Mesothelial cell of epicardium (in vitro differentiated cells): Measurements from ENCODE around the gene SHISA6. TPM values are rescaled to one million over a fixed set of nuclear protein-coding genes. Genes with fewer than 3 reads are reported as not detected.

Source experiments
- DNase-seq, 2 experiments: peaks; one replicate each; pipeline ENCODE4 v3.0.0; 2021; ENCODE audit warnings: low spot score in 2 of 2; ENCODE audit not compliant: unreplicated experiment in 2 of 2
- H3K27ac Mint-ChIP-seq: 2 replicates; pipeline ENCODE4 v1.8.0; 2021; ENCODE audit warnings: mixed read lengths
- H3K27me3 Mint-ChIP-seq: 2 replicates; pipeline ENCODE4 v1.8.0; 2021; ENCODE audit warnings: low read depth, mixed read lengths
- H3K36me3 Mint-ChIP-seq: 2 replicates; pipeline ENCODE4 v1.8.0; 2021; ENCODE audit warnings: mixed read lengths
- H3K4me1 Mint-ChIP-seq: 2 replicates; pipeline ENCODE4 v1.8.0; 2021; ENCODE audit warnings: mixed read lengths
- H3K4me3 Mint-ChIP-seq: 2 replicates; pipeline ENCODE4 v1.8.0; 2021; ENCODE audit warnings: mild to moderate bottlenecking, moderate library complexity, mixed read lengths
- H3K9me3 Mint-ChIP-seq: 2 replicates; pipeline ENCODE4 v1.8.0; 2021; ENCODE audit warnings: mixed read lengths
- total RNA-seq: library from RNA; stranded (reverse); gene quantifications from 3 replicates; pipeline ENCODE4 v1.2.1, GENCODE V29; 2021
- TF ChIP-seq, protein P1 (sequence below): fragments of 200-600 bp; sonication (generic); IDR thresholded peaks from one replicate; pipeline ENCODE4 v1.5.0; 2021; ENCODE audit warnings: antibody characterized with exemption; ENCODE audit not compliant: unreplicated experiment

The SHISA6 gene
- total RNA-seq, 1 donor from 2014 or later = not detected

GRCh38 chr17:11330006-11330405 is 89.0 kb downstream of the SHISA6 start:
- Mint-ChIP-seq H3K9me3 (no peaks in the 10 kb centered on the region), H3K4me1 (peaks cover 20% of the 10 kb centered on the region), H3K27me3 (peaks cover 5% of the 10 kb centered on the region), H3K36me3 (no peaks in the 10 kb centered on the region), H3K4me3 (no peak overlapping the region), H3K27ac (no peak overlapping the region)
- TF ChIP-seq, protein P1, sequence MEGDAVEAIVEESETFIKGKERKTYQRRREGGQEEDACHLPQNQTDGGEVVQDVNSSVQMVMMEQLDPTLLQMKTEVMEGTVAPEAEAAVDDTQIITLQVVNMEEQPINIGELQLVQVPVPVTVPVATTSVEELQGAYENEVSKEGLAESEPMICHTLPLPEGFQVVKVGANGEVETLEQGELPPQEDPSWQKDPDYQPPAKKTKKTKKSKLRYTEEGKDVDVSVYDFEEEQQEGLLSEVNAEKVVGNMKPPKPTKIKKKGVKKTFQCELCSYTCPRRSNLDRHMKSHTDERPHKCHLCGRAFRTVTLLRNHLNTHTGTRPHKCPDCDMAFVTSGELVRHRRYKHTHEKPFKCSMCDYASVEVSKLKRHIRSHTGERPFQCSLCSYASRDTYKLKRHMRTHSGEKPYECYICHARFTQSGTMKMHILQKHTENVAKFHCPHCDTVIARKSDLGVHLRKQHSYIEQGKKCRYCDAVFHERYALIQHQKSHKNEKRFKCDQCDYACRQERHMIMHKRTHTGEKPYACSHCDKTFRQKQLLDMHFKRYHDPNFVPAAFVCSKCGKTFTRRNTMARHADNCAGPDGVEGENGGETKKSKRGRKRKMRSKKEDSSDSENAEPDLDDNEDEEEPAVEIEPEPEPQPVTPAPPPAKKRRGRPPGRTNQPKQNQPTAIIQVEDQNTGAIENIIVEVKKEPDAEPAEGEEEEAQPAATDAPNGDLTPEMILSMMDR = no peak
- DNase-seq = no peak

- Mint-ChIP-seq H3K9me3 (no peaks in the 10 kb centered on the region), H3K36me3 (no peaks in the 10 kb centered on the region), H3K4me3 (no peak overlapping the region), H3K27me3 (peaks cover 7% of the 10 kb centered on the region), H3K27ac (peak overlapping the region; percentile 53), H3K4me1 (peaks cover 20% of the 10 kb centered on the region)
- TF ChIP-seq, protein P1 = no peak
- peak in 1 of 2 experiments; percentile 49 for DNase-seq
Measured at GRCh38 chr17:11330826-11331225, 89.8 kb downstream of the SHISA6 start.

DNA sequence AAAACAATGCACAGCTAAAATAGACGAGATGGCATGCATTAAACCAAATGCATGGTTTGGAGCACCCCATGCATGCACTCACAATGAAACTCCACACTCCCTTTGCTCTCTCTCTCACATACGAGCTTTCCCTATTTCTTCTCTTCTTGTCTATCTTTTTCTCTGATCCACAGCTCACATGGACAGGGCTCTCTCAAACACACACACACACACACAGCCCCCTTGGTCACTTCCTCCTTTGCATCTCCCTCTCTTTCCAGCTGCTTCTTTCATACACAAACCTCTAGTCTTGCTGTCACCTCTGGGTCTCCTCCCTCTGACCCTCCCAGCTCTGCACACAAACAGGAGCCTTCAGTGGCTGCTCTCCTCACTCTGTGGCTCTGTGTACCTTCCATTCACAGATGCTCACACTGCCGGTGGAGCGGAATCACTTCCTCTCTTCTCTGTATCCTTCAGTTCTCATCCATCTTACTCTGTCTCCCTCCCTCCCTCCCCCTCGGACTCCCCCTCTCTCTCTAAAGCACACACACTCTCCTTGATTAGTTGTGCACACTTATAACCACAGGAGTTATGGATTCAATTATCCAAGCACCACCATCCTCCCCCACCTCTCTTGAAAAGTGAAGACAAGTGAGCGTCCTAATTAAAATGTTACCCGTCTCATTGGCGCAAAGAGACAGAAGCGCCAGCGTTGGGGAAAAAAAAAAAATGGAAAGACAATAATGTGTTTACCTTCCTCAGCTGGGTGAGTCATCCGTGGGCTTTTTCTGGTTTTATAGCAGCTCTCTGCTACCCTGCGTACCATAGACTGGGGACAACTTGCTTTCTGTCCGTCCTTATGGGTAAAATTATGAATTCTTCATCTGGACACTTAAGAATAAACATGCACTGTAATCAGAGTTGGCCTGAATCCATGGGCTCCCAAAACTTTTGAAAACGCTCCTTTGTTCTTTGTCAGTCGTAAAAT is 90.8 kb downstream of the SHISA6 start:
- TF ChIP-seq, protein P1 = no peak
- no peak for DNase-seq
- peaks cover 20% of the 10 kb centered on the region for H3K4me1 Mint-ChIP-seq
- H3K36me3 Mint-ChIP-seq = no peaks in the 10 kb centered on the region
- peaks cover 7% of the 10 kb centered on the region for H3K27me3 Mint-ChIP-seq
- H3K27ac Mint-ChIP-seq = peak overlapping the region; percentile 7
- no peak overlapping the region for H3K4me3 Mint-ChIP-seq
- H3K9me3 Mint-ChIP-seq = no peaks in the 10 kb centered on the region

- Mint-ChIP-seq H3K9me3 (no peaks in the 10 kb centered on the region), H3K27ac (no peak overlapping the region), H3K4me1 (peaks cover 20% of the 10 kb centered on the region), H3K27me3 (peaks cover 9% of the 10 kb centered on the region), H3K4me3 (no peak overlapping the region), H3K36me3 (no peaks in the 10 kb centered on the region)
- DNase-seq = no peak
- TF ChIP-seq, protein P1 = no peak
Measured at GRCh38 chr17:11332706-11333105, 91.7 kb downstream of the SHISA6 start.

- Mint-ChIP-seq H3K27me3 (peaks cover 9% of the 10 kb centered on the region), H3K4me1 (peaks cover 18% of the 10 kb centered on the region), H3K9me3 (no peaks in the 10 kb centered on the region), H3K27ac (no peak overlapping the region), H3K36me3 (no peaks in the 10 kb centered on the region), H3K4me3 (no peak overlapping the region)
- DNase-seq = no peak
- TF ChIP-seq, protein P1 = no peak
Measured at GRCh38 chr17:11334493-11334892, 93.5 kb downstream of the SHISA6 start.
